ENCODE results near the gene RIPOR2. TPM values are rescaled to one million over a fixed set of nuclear protein-coding genes. Genes with fewer than 3 reads are reported as not detected.

The RIPOR2 gene
- total and polyA plus RNA-seq, 7 experiments from 2014 or later, result 246 to 813 (median 532) TPM

GRCh38 chr6:24824142-24824938 is 111.4 kb downstream of the RIPOR2 start:
- ATAC-seq (no peak), DNase-seq (no peak)
- Mint-ChIP-seq H3K27me3 (no peaks in the 10 kb centered on the region), H3K4me1 (peaks cover 2 to 45% (median 32%) of the 10 kb centered on the region in 7 donors), H3K9me3 (peaks cover 0 to 8% (median 0%) of the 10 kb centered on the region in 11 donors), H3K27ac (peak overlapping the region in 8 of 9 donors; percentile 19 to 83 (median 67)), H3K36me3 (peaks cover 16 to 53% (median 50%) of the 10 kb centered on the region in 5 donors), H3K4me3 (peak overlapping the region in 1 of 10 donors; percentile 6)
- H3K36me3 ChIP-seq (ENCODE audit: control insufficient read depth in 2 of 3, insufficient read depth in 3 of 3, low read length in 3 of 3), result peaks cover 49 to 91% (median 63%) of the 10 kb centered on the region in 3 experiments
- intact Hi-C loops (cut with micrococcal nuclease), result no loop called here
- peak overlapping the region; percentile 24 for H3K27ac ChIP-seq (ENCODE audit: low read depth, low read length)
- CTCF ChIA-PET, result interaction anchor here (0.6 to 0.9 kb wide), 3 partner anchors 28 to 196 kb away, joined by 3 to 4 read pairs (median 3); no protein-coding TSS in a partner anchor
- H3K9me3 ChIP-seq (ENCODE audit: control insufficient read depth in 2 of 3, low read length in 3 of 3), result no peaks in the 10 kb centered on the region
- no peak overlapping the region for H3K4me3 ChIP-seq (ENCODE audit: low read length)
- no peaks in the 10 kb centered on the region for H3K27me3 ChIP-seq (ENCODE audit: control insufficient read depth in 2 of 2, insufficient read depth in 2 of 2, low read length in 2 of 2)
- no peaks in the 10 kb centered on the region for H3K4me1 ChIP-seq (ENCODE audit: control insufficient read depth in 2 of 2, insufficient read depth in 2 of 2, low read length in 2 of 2)
- POLR2A ChIA-PET, result interaction anchor here (0.7 to 1.6 kb wide), 4 partner anchors 9 to 208 kb away, joined by 3 to 4 read pairs (median 4); no protein-coding TSS in a partner anchor

DNA sequence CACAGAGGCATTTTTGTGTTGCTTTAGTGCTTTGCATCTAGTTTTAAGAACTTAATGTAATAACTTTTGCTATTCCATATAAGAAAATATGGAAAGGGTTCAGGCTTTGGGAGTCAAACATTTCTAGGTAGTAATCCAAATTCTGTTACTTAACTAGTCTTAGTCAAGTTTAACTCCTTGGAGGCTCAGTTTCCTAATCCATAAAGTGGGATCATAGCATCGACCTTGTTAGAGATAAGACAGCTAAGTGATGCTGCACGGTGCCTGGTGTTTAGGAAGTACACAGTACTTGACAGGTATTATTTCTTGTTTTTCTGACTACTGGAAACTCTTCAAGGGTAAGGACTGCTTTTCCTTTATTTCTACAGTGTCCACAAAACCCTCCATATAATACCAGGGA is 112.6 kb downstream of the RIPOR2 start:
- H3K27me3 Mint-ChIP-seq, result no peaks in the 10 kb centered on the region
- H3K4me1 Mint-ChIP-seq, result peaks cover 2 to 45% (median 31%) of the 10 kb centered on the region in 7 donors
- ChIA-PET POLR2A (interaction anchor here (1.2 to 1.6 kb wide), 3 partner anchors 10 to 209 kb away, joined by 3 to 4 read pairs (median 4); no protein-coding TSS in a partner anchor), CTCF (no interaction called here)
- intact Hi-C loops (cut with micrococcal nuclease), result no loop called here
- no peak overlapping the region for H3K4me3 Mint-ChIP-seq
- H3K27ac Mint-ChIP-seq, result peak overlapping the region in 5 of 9 donors; percentile 26 to 74 (median 69)
- peaks cover 0 to 7% (median 0%) of the 10 kb centered on the region in 11 donors for H3K9me3 Mint-ChIP-seq
- no peak for ATAC-seq
- H3K4me3 ChIP-seq (ENCODE audit: low read length), result no peak overlapping the region
- H3K27ac ChIP-seq (ENCODE audit: low read depth, low read length), result no peak overlapping the region
- DNase-seq, result no peak
- no peaks in the 10 kb centered on the region for H3K9me3 ChIP-seq (ENCODE audit: control insufficient read depth in 2 of 3, low read length in 3 of 3)
- no peaks in the 10 kb centered on the region for H3K4me1 ChIP-seq (ENCODE audit: control insufficient read depth in 2 of 2, insufficient read depth in 2 of 2, low read length in 2 of 2)
- no peaks in the 10 kb centered on the region for H3K27me3 ChIP-seq (ENCODE audit: control insufficient read depth in 2 of 2, insufficient read depth in 2 of 2, low read length in 2 of 2)
- H3K36me3 Mint-ChIP-seq, result peaks cover 16 to 61% (median 55%) of the 10 kb centered on the region in 5 donors
- peaks cover 53 to 91% (median 70%) of the 10 kb centered on the region in 3 experiments for H3K36me3 ChIP-seq (ENCODE audit: control insufficient read depth in 2 of 3, insufficient read depth in 3 of 3, low read length in 3 of 3)

DNA sequence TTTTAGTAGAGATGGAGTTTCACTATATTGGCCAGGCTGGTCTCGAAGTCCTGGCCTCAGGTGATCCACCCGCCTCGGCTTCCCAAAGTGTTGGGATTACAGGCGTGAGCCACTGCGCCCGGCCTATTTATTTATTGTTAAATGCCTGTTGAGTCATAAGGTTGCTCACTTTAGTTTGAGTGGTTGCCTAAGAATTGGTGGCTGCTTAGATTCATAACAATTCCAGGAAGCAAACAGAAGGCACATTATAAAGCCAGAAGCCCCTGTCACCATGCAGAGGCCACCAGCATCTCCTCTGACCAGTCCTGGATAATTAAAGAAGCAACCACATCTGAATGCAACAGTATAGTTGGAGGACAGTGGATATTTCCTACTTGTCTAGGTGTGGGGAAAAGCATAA is 113.1 kb downstream of the RIPOR2 start:
- peak overlapping the region in 3 of 9 donors; percentile 5 to 72 (median 56) for H3K27ac Mint-ChIP-seq
- no peak overlapping the region for H3K4me3 ChIP-seq (ENCODE audit: low read length)
- H3K9me3 ChIP-seq (ENCODE audit: control insufficient read depth in 2 of 3, low read length in 3 of 3), result no peaks in the 10 kb centered on the region
- peaks cover 16 to 59% (median 53%) of the 10 kb centered on the region in 5 donors for H3K36me3 Mint-ChIP-seq
- peaks cover 2 to 41% (median 26%) of the 10 kb centered on the region in 7 donors for H3K4me1 Mint-ChIP-seq
- POLR2A ChIA-PET, result interaction anchor here (1.2 to 1.9 kb wide), 4 partner anchors 10 to 17 kb away, joined by 3 to 5 read pairs (median 4); no protein-coding TSS in a partner anchor
- H3K27me3 ChIP-seq (ENCODE audit: control insufficient read depth in 2 of 2, insufficient read depth in 2 of 2, low read length in 2 of 2), result no peaks in the 10 kb centered on the region
- H3K4me1 ChIP-seq (ENCODE audit: control insufficient read depth in 2 of 2, insufficient read depth in 2 of 2, low read length in 2 of 2), result no peaks in the 10 kb centered on the region
- no peak overlapping the region for H3K4me3 Mint-ChIP-seq
- H3K27me3 Mint-ChIP-seq, result no peaks in the 10 kb centered on the region
- CTCF ChIA-PET, result no interaction called here
- H3K27ac ChIP-seq (ENCODE audit: low read depth, low read length), result no peak overlapping the region
- peaks cover 0 to 10% (median 0%) of the 10 kb centered on the region in 11 donors for H3K9me3 Mint-ChIP-seq
- no peak for DNase-seq
- peaks cover 52 to 91% (median 71%) of the 10 kb centered on the region in 3 experiments for H3K36me3 ChIP-seq (ENCODE audit: control insufficient read depth in 2 of 3, insufficient read depth in 3 of 3, low read length in 3 of 3)
- no peak for ATAC-seq
- intact Hi-C loops (cut with micrococcal nuclease), result no loop called here

DNA sequence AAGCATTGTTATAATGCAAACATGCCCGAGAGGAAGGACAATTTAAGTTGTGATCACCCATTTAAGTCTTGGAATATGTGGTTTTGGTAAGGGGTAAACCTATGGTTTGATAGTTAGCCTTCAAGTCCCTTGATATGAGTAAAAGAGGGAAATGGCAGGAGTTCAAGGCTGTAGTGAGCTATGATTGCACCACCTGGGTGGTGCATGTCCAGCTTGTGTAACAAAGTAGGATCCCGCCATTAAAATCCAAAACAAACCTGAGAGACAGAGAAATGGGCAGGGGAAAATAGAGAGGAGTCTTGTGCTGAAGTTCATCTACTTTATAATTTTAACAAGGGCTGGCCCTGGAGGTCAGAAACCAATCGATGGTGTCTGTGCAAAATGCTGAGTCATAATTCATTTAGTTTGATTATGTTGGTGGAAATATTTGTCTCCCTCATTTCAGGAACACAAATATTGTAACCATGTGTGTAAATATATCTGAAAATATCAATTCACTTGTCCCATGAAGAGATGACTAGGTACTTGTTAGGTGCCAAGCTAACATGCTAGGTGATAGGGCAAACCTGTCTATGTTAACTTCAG is 113.8 kb downstream of the RIPOR2 start:
- Histone ChIP-seq H3K4me1 (ENCODE audit: control insufficient read depth in 2 of 2, insufficient read depth in 2 of 2, low read length in 2 of 2) (no peaks in the 10 kb centered on the region), H3K36me3 (ENCODE audit: control insufficient read depth in 2 of 3, insufficient read depth in 3 of 3, low read length in 3 of 3) (peaks cover 45 to 87% (median 65%) of the 10 kb centered on the region in 3 experiments), H3K27ac (ENCODE audit: low read depth, low read length) (peak overlapping the region; percentile 10), H3K4me3 (ENCODE audit: low read length) (no peak overlapping the region), H3K9me3 (ENCODE audit: control insufficient read depth in 2 of 3, low read length in 3 of 3) (no peaks in the 10 kb centered on the region), H3K27me3 (ENCODE audit: control insufficient read depth in 2 of 2, insufficient read depth in 2 of 2, low read length in 2 of 2) (no peaks in the 10 kb centered on the region)
- Mint-ChIP-seq H3K27me3 (no peaks in the 10 kb centered on the region), H3K4me3 (no peak overlapping the region), H3K9me3 (peaks cover 0 to 8% (median 0%) of the 10 kb centered on the region in 11 donors), H3K27ac (peak overlapping the region; percentile 27 to 83 (median 76)), H3K36me3 (peaks cover 16 to 52% (median 46%) of the 10 kb centered on the region in 5 donors), H3K4me1 (peaks cover 4 to 33% (median 19%) of the 10 kb centered on the region in 7 donors)
- DNase-seq (no peak), ATAC-seq (no peak)
- POLR2A ChIA-PET, result interaction anchor here (1.1 to 1.9 kb wide), 5 partner anchors 8 to 196 kb away, joined by 3 to 5 read pairs (median 3); no protein-coding TSS in a partner anchor
- intact Hi-C loops (cut with micrococcal nuclease), result no loop called here
- CTCF ChIA-PET, result no interaction called here

GRCh38 chr6:24818346-24818745 is 117.4 kb downstream of the RIPOR2 start:
- no peaks in the 10 kb centered on the region for H3K4me1 ChIP-seq (ENCODE audit: control insufficient read depth in 2 of 2, insufficient read depth in 2 of 2, low read length in 2 of 2)
- intact Hi-C loops (cut with micrococcal nuclease), result no loop called here
- H3K36me3 Mint-ChIP-seq, result peaks cover 8 to 31% (median 26%) of the 10 kb centered on the region in 5 donors
- DNase-seq (no peak), ATAC-seq (no peak)
- ChIA-PET CTCF (interaction anchor here (0.6 kb wide), 1 partner anchor 207 kb away, joined by 3 read pairs; no protein-coding TSS in a partner anchor), POLR2A (interaction anchor here (0.6 kb wide), 1 partner anchor 18 kb away, joined by 3 read pairs; no protein-coding TSS in a partner anchor)
- no peaks in the 10 kb centered on the region for H3K27me3 Mint-ChIP-seq
- peak overlapping the region; percentile 37 for H3K27ac ChIP-seq (ENCODE audit: low read depth, low read length)
- no peak overlapping the region for H3K4me3 Mint-ChIP-seq
- no peak overlapping the region for H3K4me3 ChIP-seq (ENCODE audit: low read length)
- H3K9me3 Mint-ChIP-seq, result peaks cover 0 to 4% (median 0%) of the 10 kb centered on the region in 11 donors
- peaks cover 31 to 50% (median 34%) of the 10 kb centered on the region in 3 experiments for H3K36me3 ChIP-seq (ENCODE audit: control insufficient read depth in 2 of 3, insufficient read depth in 3 of 3, low read length in 3 of 3)
- no peaks in the 10 kb centered on the region for H3K9me3 ChIP-seq (ENCODE audit: control insufficient read depth in 2 of 3, low read length in 3 of 3)
- H3K4me1 Mint-ChIP-seq, result peaks cover 0 to 16% (median 9%) of the 10 kb centered on the region in 7 donors
- H3K27me3 ChIP-seq (ENCODE audit: control insufficient read depth in 2 of 2, insufficient read depth in 2 of 2, low read length in 2 of 2), result no peaks in the 10 kb centered on the region
- H3K27ac Mint-ChIP-seq, result peak overlapping the region in 6 of 9 donors; percentile 46 to 81 (median 60)

GRCh38 chr6:24809728-24810127 is 126.0 kb downstream of the RIPOR2 start:
- POLR2A ChIA-PET, result interaction anchor here (0.8 to 1.4 kb wide), 2 partner anchors 12 to 30 kb away, joined by 3 to 4 read pairs; no protein-coding TSS in a partner anchor
- H3K27me3 Mint-ChIP-seq, result no peaks in the 10 kb centered on the region
- Histone ChIP-seq H3K27ac (ENCODE audit: low read depth, low read length) (peak overlapping the region; percentile 16), H3K9me3 (ENCODE audit: control insufficient read depth in 2 of 3, low read length in 3 of 3) (no peaks in the 10 kb centered on the region), H3K36me3 (ENCODE audit: control insufficient read depth in 2 of 3, insufficient read depth in 3 of 3, low read length in 3 of 3) (peaks cover 40 to 62% (median 53%) of the 10 kb centered on the region in 3 experiments), H3K27me3 (ENCODE audit: control insufficient read depth in 2 of 2, insufficient read depth in 2 of 2, low read length in 2 of 2) (no peaks in the 10 kb centered on the region), H3K4me1 (ENCODE audit: control insufficient read depth in 2 of 2, insufficient read depth in 2 of 2, low read length in 2 of 2) (no peaks in the 10 kb centered on the region), H3K4me3 (ENCODE audit: low read length) (no peak overlapping the region)
- H3K9me3 Mint-ChIP-seq, result peaks cover 0 to 5% (median 0%) of the 10 kb centered on the region in 11 donors
- CTCF ChIA-PET, result no interaction called here
- ATAC-seq (no peak), DNase-seq (no peak)
- H3K36me3 Mint-ChIP-seq, result peaks cover 5 to 42% (median 27%) of the 10 kb centered on the region in 5 donors
- intact Hi-C loops (cut with micrococcal nuclease), result no loop called here
- H3K4me1 Mint-ChIP-seq, result peaks cover 0 to 5% (median 0%) of the 10 kb centered on the region in 7 donors
- H3K4me3 Mint-ChIP-seq, result no peak overlapping the region
- peak overlapping the region; percentile 18 to 83 (median 62) for H3K27ac Mint-ChIP-seq
